ENCODE data around the gene NAB2.

The NAB2 gene

DNA sequence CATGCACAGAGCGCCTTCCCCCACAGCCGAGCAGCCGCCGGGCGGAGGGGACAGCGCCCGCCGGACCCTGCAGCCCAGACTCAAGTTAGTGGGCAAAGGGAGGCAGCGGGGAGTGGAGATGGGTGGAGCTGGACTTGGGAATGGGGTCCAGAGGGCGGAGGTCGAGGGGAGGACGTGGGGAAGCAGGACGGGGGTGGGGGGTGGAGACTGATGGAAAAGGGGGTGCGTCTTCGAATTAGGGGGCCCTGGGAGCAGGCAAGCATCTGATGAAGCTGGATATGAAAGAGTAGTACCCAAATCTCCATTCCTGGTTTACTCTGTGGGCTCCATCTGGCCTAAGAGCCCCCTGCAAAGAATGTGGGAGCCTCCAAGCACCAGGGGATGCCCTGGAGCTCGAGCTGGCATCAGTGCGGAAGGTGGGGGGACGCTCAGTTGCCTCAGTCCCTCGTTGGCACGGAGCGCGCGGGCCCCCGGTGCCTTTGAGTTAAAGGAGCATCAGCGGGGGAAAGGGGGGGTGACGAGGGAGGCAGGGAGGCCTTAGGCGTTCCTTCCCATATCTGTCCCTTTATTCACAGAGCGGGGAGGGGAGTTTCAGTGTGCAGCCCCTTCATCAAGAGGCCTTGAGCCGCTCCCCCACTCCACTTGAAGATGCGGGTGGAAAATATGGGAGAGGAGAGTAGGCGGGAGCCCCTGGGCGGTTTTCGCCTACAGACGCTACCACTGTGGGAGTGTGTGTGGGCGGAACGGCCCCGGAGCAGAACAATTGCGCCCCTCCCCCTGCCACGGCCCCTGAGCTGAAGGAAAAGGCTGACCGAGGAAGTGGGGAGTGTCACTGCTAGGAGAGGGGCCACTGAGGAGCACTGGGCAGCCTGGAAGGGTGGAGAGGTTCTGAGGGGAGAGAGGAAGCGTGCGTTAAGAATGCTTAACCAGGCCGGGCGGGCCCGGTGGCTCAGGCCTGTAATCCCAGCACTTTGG lies 644 bp downstream of the NAB2 start:
- Histone ChIP-seq H3K27ac (ENCODE audit: extremely low read depth, low read depth, low read length) (peak overlapping the region; percentile 77), H3K36me3 (ENCODE audit: control insufficient read depth in 2 of 2, insufficient read depth in 1 of 2, low read length in 2 of 2) (peaks cover 0 to 37% of the 10 kb centered on the region in 2 experiments; a peak in 1 of 3 replicates), H3K9me3 (ENCODE audit: control insufficient read depth, insufficient read depth, low read depth, low read length) (no peaks in the 10 kb centered on the region), H3K4me3 (ENCODE audit: low read depth, low read length) (peak overlapping the region; percentile 84), H3K4me1 (ENCODE audit: control insufficient read depth, insufficient read depth, low read length) (peaks cover 12% of the 10 kb centered on the region)
- ChIA-PET POLR2A (interaction anchor here (1.0 to 4.5 kb wide), 4 partner anchors 8 to 38 kb away, joined by 3 to 53 read pairs (median 17); partner anchors contain the start of genes NEMP1 and STAT6), CTCF (interaction anchor here (0.7 to 2.2 kb wide), 6 partner anchors 13 to 87 kb away, joined by 3 to 12 read pairs (median 5); no protein-coding TSS in a partner anchor)
- TF ChIP-seq ZBTB20 (tag by site-specific recombination; IDR thresholded peaks at IDR 0.05) (peak; percentile 0; the same call in 1 of the 2 replicates), ZNF776 (tag by site-specific recombination; IDR thresholded peaks at IDR 0.05; ENCODE audit: borderline replicate concordance) (no peak), ZNF701 (tag by site-specific recombination; IDR thresholded peaks at IDR 0.05) (0 out of 2 replicates have a peak, but pooled peaks have one; percentile 53), TRIM28 (IDR thresholded peaks at IDR 0.05; ENCODE audit: borderline replicate concordance, low read length) (no peak), PRDM1 (tag by site-specific recombination; IDR thresholded peaks at IDR 0.05) (no peak), ZNF571 (tag by site-specific recombination; IDR thresholded peaks at IDR 0.05) (no peak), ZFP3 (tag by site-specific recombination; IDR thresholded peaks at IDR 0.05; ENCODE audit: low read depth) (no peak), ZNF398 (tag by site-specific recombination; IDR thresholded peaks at IDR 0.05) (peak; percentile 94), ZNF335 (tag by site-specific recombination; conservative IDR thresholded peaks at IDR 0.05) (no peak; the same call in 1 of the 2 replicates), ZFHX2 (tag by site-specific recombination; conservative IDR thresholded peaks at IDR 0.05) (peak; percentile 99), ZNF311 (tag by site-specific recombination; IDR thresholded peaks at IDR 0.05; ENCODE audit: borderline replicate concordance) (no peak), FEZF1 (tag by site-specific recombination; IDR thresholded peaks at IDR 0.05) (peak; percentile 55; the same call in 1 of the 2 replicates), REPIN1 (tag by site-specific recombination; IDR thresholded peaks at IDR 0.05; ENCODE audit: low read depth) (no peak), KLF7 (tag by site-specific recombination; IDR thresholded peaks at IDR 0.05; ENCODE audit: borderline replicate concordance) (no peak; the same call in 1 of the 2 replicates), KLF16 (tag by site-specific recombination; IDR thresholded peaks at IDR 0.05) (0 out of 2 replicates have a peak, but pooled peaks have one; percentile 56), ZNF610 (tag by site-specific recombination; IDR thresholded peaks at IDR 0.05; ENCODE audit: borderline replicate concordance) (no peak), ZNF341 (tag by site-specific recombination; IDR thresholded peaks at IDR 0.05; ENCODE audit: low read depth) (peak; percentile 89), ZNF16 (tag by site-specific recombination; IDR thresholded peaks at IDR 0.05; ENCODE audit: low read depth) (no peak), ZNF529 (tag by site-specific recombination; IDR thresholded peaks at IDR 0.05; ENCODE audit: insufficient replicate concordance) (no peak), ZNF433 (tag by site-specific recombination; IDR thresholded peaks at IDR 0.05; ENCODE audit: low read depth) (no peak), SCRT2 (tag by site-specific recombination; IDR thresholded peaks at IDR 0.05) (no peak), SP2 (tag by site-specific recombination; IDR thresholded peaks at IDR 0.05) (peak; percentile 77), MEIS1 (CRISPR knock-in tag; IDR thresholded peaks at IDR 0.05; ENCODE audit: borderline replicate concordance) (no peak), ZNF645 (tag by site-specific recombination; IDR thresholded peaks at IDR 0.05) (no peak), ZNF404 (tag by site-specific recombination; IDR thresholded peaks at IDR 0.05) (no peak), GLI4 (tag by site-specific recombination; IDR thresholded peaks at IDR 0.05) (no peak), ZNF37A (tag by site-specific recombination; IDR thresholded peaks at IDR 0.05) (no peak), INSM2 (tag by site-specific recombination; IDR thresholded peaks at IDR 0.05) (no peak), ZNF600 (tag by site-specific recombination; IDR thresholded peaks at IDR 0.05) (peak; percentile 67; the same call in 1 of the 2 replicates), ZBTB7A (tag by site-specific recombination; IDR thresholded peaks at IDR 0.05; ENCODE audit: low read depth) (no peak; the same call in 1 of the 2 replicates)
- TF ChIP-seq, protein P1, sequence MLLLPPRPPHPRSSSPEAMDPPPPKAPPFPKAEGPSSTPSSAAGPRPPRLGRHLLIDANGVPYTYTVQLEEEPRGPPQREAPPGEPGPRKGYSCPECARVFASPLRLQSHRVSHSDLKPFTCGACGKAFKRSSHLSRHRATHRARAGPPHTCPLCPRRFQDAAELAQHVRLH (tag by site-specific recombination; IDR thresholded peaks at IDR 0.05) = no peak
- TF ChIP-seq, protein P2, sequence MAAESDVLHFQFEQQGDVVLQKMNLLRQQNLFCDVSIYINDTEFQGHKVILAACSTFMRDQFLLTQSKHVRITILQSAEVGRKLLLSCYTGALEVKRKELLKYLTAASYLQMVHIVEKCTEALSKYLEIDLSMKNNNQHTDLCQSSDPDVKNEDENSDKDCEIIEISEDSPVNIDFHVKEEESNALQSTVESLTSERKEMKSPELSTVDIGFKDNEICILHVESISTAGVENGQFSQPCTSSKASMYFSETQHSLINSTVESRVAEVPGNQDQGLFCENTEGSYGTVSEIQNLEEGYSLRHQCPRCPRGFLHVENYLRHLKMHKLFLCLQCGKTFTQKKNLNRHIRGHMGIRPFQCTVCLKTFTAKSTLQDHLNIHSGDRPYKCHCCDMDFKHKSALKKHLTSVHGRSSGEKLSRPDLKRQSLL (tag by site-specific recombination; IDR thresholded peaks at IDR 0.05) = no peak
